A673 (cell line): ENCODE results near the gene GHRH. TPM values are rescaled to one million over a fixed set of nuclear protein-coding genes. Genes with fewer than 3 reads are reported as not detected.

ENCODE experiments used
- BruUV-seq: library from RNA; stranded (reverse); fragments of 400-500 nt; replicated peaks from 2 replicates; lab custom pipeline; 2021; lab: Mats Ljungman, UMichigan
- CTCF ChIA-PET: fragments of 300-600 bp; sonication (Branson Sonifier 250); formaldehyde crosslinking; loops from one replicate; lab custom pipeline; 2022; ENCODE audit warnings: antibody characterized with exemption; lab: Charles Lee
- POLR2A ChIA-PET: fragments of 300-600 bp; sonication (Branson Sonifier 250); formaldehyde crosslinking; loops from one replicate; lab custom pipeline; 2022; ENCODE audit warnings: antibody characterized with exemption; ENCODE audit not compliant: low non-redundant PET; lab: Charles Lee
- DNase-seq: peaks from one replicate; pipeline ENCODE4 v3.0.0-alpha.2; 2015; ENCODE audit warnings: low spot score
- H3K27ac ChIP-seq: fragments of 200-600 bp; sonication (generic); 2 replicates; pipeline ENCODE4 v1.5.1; 2016; ENCODE audit warnings: mixed run types, low read depth, mild to moderate bottlenecking, mixed read lengths, antibody characterized with exemption, low read length; ENCODE audit not compliant: poor library complexity, severe bottlenecking
- H3K27me3 ChIP-seq: fragments of 200-600 bp; sonication (generic); replicated peaks from 2 replicates; pipeline ENCODE4 v1.6.1; 2017; ENCODE audit warnings: mixed run types, low read depth, mild to moderate bottlenecking, mixed read lengths, antibody characterized with exemption, low read length; ENCODE audit not compliant: insufficient read depth, poor library complexity
- H3K36me3 ChIP-seq: fragments of 200-600 bp; sonication (generic); 2 replicates; pipeline ENCODE4 v1.6.1; 2016; ENCODE audit warnings: mixed run types, mild to moderate bottlenecking, mixed read lengths, antibody characterized with exemption, low read length; ENCODE audit not compliant: insufficient read depth, poor library complexity, severe bottlenecking
- H3K4me1 ChIP-seq: fragments of 200-600 bp; sonication (generic); 2 replicates; pipeline ENCODE4 v1.6.1; 2017; ENCODE audit warnings: mixed run types, mild to moderate bottlenecking, mixed read lengths, antibody characterized with exemption, low read length; ENCODE audit not compliant: insufficient read depth, poor library complexity, severe bottlenecking
- H3K4me3 ChIP-seq: fragments of 200-600 bp; sonication (generic); 2 replicates; pipeline ENCODE4 v1.5.1; 2016; ENCODE audit warnings: low read depth, mixed run types, mild to moderate bottlenecking, mixed read lengths, low read length; ENCODE audit not compliant: poor library complexity, severe bottlenecking
- H3K9me3 ChIP-seq: fragments of 200-600 bp; sonication (generic); 2 replicates; pipeline ENCODE4 v1.6.1; 2016; ENCODE audit warnings: mixed run types, low read depth, mild to moderate bottlenecking, mixed read lengths, antibody characterized with exemption, low read length; ENCODE audit not compliant: poor library complexity, severe bottlenecking
- CTCF ChIP-seq: fragments of 300-800, 200-600 bp; sonication (generic); conservative IDR thresholded peaks from 2 replicates; pipeline ENCODE4 v1.5.1; 2017; ENCODE audit warnings: low read depth, mild to moderate bottlenecking, antibody characterized with exemption, low read length, moderate library complexity, mixed read lengths
- EZH2 ChIP-seq: fragments of 200-600 bp; sonication (generic); IDR thresholded peaks from 2 replicates; pipeline ENCODE4 v1.6.1; 2017; ENCODE audit warnings: borderline replicate concordance, low read depth, mild to moderate bottlenecking, mixed read lengths, antibody characterized with exemption, low read length; ENCODE audit not compliant: poor library complexity, severe bottlenecking
- intact Hi-C: fragments of 100-400 bp; cut with micrococcal nuclease; formaldehyde crosslinking; loops from one replicate; pipeline ENCODE4 v1.10.0; 2022; ENCODE audit not compliant: unreplicated experiment
- total RNA-seq: library from RNA; stranded (reverse); gene quantifications from 2 replicates; pipeline ENCODE4 v1.2.3, GENCODE V29; 2021

Gene GHRH
- total RNA-seq, 1 experiment from 2014 or later: not detected

GRCh38 chr20:37236462-37236861 lies 25.2 kb downstream of the GHRH start:
- POLR2A ChIA-PET: no interaction called here
- no peak overlapping the region for H3K4me3 ChIP-seq
- BruUV-seq: no TSS peak
- DNase-seq: no peak
- H3K27ac ChIP-seq: no peak overlapping the region
- no peak for TF ChIP-seq EZH2
- no peak for TF ChIP-seq CTCF
- no peaks in the 10 kb centered on the region for H3K9me3 ChIP-seq
- intact Hi-C loops: no loop called here
- H3K4me1 ChIP-seq: no peaks in the 10 kb centered on the region
- H3K36me3 ChIP-seq: peaks cover 95% of the 10 kb centered on the region
- no peaks in the 10 kb centered on the region for H3K27me3 ChIP-seq
- CTCF ChIA-PET: no interaction called here

- Histone ChIP-seq H3K9me3 (no peaks in the 10 kb centered on the region), H3K27ac (no peak overlapping the region), H3K4me1 (no peaks in the 10 kb centered on the region), H3K36me3 (peaks cover 95% of the 10 kb centered on the region), H3K27me3 (no peaks in the 10 kb centered on the region), H3K4me3 (no peak overlapping the region)
- POLR2A ChIA-PET: no interaction called here
- CTCF ChIA-PET: no interaction called here
- no TSS peak for BruUV-seq
- TF ChIP-seq CTCF: no peak
- no peak for TF ChIP-seq EZH2
- intact Hi-C loops: no loop called here
- DNase-seq: no peak
These were observed 26.5 kb downstream of the GHRH start for GRCh38 chr20:37235065-37235464.

- ChIA-PET POLR2A (no interaction called here), CTCF (no interaction called here)
- Histone ChIP-seq H3K27ac (no peak overlapping the region), H3K27me3 (no peaks in the 10 kb centered on the region), H3K9me3 (no peaks in the 10 kb centered on the region), H3K36me3 (peaks cover 96% of the 10 kb centered on the region), H3K4me1 (no peaks in the 10 kb centered on the region), H3K4me3 (no peak overlapping the region)
- DNase-seq: no peak
- BruUV-seq: no TSS peak
- intact Hi-C loops: no loop called here
- TF ChIP-seq CTCF: no peak
These were observed 27.4 kb downstream of the GHRH start for GRCh38 chr20:37234254-37234581.
